Activated T-cell treated with anti-CD3 and anti-CD28 coated beads for 1 hour (primary cell): ENCODE results near the gene TMEM263.
"Not testable (repeated sequence)": the region's sequence is repeated elsewhere in the genome, so short reads cannot be mapped to it uniquely, and the experiment has no call there.

Experiments used
- DNase-seq: peaks from one replicate; pipeline ENCODE4 v3.0.0-alpha.2; 2020; ENCODE audit warnings: low read depth

TMEM263 gene

GRCh38 chr12:106955377-106956047 is at the start of gene TMEM263:
Gene TMEM263 (plus strand): TSS chr12:106955907. CDS start chr12:106967117, 11,210 bp downstream.
- peak; percentile 83 for DNase-seq

DNA sequence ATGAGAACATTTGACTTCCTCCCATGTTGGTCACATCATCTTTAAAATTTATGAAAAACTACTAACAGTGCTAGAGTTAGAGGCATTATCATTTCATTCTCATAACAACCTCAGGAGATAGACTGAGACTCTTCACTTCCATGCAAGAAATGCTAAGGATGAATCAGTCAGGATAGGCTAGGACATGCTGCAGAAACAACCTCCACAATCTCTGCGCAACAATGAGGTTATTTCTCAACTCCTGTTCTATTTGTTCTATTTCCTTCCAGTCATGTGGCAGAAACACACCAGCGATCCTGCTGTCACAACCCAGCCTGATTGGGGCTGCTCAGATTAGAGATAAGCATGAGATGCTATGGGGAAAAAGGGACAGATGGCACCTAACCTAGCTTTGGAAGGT is 49.0 kb upstream of the TMEM263 start:
- DNase-seq: no peak

- DNase-seq: no peak
Measured at GRCh38 chr12:106907411-106907810, 48.3 kb upstream of the TMEM263 start.

GRCh38 chr12:106907846-106908245 is 47.9 kb upstream of the TMEM263 start:
- no peak for DNase-seq

GRCh38 chr12:106908561-106908960 is 47.1 kb upstream of the TMEM263 start:
- no peak for DNase-seq

GRCh38 chr12:106910202-106910601 is 45.5 kb upstream of the TMEM263 start:
- DNase-seq: no peak

GRCh38 chr12:106911581-106911980 is 44.1 kb upstream of the TMEM263 start:
- DNase-seq: no peak

DNA sequence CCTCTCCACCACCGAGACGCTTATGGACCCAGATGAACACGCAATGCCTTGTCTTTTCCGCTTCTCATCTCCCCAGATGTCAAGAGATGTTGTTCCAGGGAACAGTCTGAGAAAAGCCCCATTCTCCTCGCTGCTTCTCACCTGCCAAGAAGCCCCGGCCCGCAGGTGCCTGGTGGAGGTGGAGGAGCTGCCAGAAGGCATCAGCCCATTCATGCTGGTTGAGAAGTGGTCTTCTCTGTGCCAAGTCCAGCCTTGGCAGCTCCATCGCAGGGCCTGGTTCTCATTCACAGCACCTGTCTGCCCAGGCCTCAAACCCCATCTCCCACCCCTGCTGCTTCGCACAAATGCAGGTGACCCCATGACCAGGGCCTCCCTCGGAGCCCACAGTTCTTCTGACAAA is 42.3 kb upstream of the TMEM263 start:
- DNase-seq: no peak

DNA sequence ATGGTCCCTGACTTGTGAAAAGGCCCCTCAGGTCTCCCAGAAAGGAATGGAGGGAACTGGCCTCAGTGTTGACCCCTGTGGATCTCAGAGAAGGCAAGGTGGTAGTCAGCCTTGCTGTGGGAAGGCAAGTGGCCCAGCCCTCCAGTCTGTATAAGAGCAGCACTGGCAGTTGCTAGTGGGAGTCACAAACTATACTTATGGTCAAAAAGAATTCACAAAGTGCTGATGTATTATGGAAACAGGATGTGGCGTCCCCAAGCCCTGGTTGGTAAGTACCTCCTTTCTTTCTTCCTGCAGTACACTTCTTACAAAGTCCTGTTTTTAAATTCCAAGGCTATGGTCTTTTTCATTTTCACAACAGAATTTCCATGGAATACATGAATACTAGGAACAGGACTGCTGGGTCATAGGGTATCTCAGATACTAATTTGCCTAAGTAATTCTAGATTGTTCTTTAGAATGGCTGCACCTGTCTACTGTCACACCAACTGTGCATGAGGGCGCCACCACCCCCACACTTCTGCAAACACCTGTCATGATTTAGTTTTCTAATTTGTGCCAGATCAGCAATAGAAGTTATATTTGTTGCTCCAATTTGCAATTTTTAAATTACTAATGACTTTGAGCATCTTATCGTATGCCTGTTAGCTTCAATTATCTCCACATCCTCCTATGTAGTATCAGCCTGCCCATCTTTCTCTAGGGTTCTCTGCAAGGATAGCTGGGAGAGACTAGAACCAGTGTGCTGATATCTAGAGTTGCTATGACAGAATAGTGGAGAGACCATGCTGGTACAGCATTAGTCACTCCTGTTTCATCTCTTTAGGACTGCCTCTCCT is 40.7 kb upstream of the TMEM263 start:
- no peak for DNase-seq

DNA sequence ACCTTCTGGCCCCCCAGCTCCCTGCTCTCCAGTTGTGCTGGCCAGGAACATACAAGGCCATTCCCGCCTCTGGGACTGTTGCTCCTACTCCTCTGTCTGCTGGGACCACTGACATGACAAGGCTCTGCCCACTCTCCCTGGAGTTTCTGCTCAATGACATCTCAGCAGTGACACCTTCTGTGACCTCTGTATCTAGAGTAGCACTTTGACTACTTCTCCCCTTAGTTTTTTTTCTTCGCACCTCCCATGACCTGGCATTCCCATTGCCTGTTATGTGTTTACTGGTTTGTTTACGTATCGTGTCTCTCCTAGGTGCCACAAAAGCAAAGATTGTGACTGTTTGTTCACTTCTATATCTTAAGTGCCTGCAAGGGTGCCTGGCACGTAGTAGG is 40.1 kb upstream of the TMEM263 start:
- DNase-seq: no peak

- no peak for DNase-seq
Measured at GRCh38 chr12:106917503-106917902, 38.2 kb upstream of the TMEM263 start.

DNA sequence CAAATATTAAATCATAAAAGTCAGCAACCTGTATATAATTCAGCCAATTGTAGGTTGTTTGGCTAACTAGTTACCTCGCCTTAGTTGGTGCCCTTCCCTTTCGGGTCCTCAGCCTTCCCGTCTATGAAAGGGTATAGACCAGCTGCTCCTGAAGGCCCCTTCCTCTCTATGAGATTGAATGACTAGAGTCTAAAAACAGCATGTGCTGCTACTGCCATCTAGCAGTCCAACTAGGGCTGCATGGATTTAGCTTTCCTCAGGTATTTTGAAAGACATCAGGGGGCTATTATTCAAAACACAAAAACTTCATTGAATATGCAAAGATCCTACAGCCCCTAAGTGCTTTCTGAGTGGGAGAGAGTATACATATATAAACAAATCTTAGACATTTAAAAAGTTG is 37.0 kb upstream of the TMEM263 start:
- no peak for DNase-seq

DNA sequence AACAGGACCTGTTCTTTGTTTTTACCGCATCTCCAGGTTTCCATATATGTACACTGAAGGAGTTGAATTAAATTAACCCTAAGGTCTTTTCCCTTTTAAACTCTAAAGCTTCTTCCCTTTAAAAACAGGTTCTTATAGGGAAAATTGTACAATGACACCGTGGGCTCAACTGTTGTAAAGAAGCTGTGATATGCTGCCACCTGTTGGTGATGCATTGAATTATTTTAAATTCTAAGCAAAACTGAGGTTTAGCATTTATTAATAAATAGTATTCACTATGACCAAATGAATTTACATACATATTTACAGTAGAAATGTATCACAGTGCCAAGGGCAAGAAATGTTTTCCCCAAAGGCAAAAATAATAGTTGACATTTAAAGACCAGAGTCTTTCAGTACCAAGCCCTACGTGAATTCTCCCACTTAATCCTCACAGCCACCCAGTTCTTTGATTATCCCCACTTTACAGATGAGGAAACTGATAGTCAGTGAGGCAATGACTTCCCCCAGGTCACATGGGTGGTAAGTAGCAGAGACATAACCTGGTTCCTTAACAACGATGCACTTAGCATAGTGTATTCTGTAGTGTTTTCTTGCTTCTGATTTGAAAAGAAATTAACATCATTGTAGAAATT is 35.7 kb upstream of the TMEM263 start:
- DNase-seq: no peak

DNA sequence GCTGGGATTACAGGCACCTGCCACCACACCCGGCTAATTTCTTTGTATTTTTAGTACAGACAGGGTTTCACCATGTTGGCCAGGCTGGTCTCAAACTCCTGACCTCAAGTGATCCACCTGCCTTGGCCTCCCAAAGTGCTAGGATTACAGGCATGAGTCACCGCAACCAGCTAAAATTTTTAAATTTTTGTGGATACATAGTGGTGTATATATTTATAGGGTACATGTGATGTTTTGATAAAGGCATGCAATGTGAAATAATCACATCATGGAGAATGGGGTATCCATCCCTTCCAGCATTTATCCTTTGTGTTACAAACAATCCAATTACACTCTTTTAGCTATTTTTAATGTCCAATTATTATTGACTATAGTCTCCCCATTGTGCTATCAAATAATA is 33.7 kb upstream of the TMEM263 start:
- not testable (repeated sequence) for DNase-seq

GRCh38 chr12:106923594-106923993 is 32.1 kb upstream of the TMEM263 start:
- DNase-seq: not testable (repeated sequence)

GRCh38 chr12:106924268-106924861 is 31.3 kb upstream of the TMEM263 start:
- no peak for DNase-seq

- no peak for DNase-seq
Measured at GRCh38 chr12:106926657-106927056, 29.1 kb upstream of the TMEM263 start.

- DNase-seq: no peak
Measured at GRCh38 chr12:106934277-106934676, 21.4 kb upstream of the TMEM263 start.

- no peak for DNase-seq
Measured at GRCh38 chr12:106941481-106942156, 14.1 kb upstream of the TMEM263 start.

DNA sequence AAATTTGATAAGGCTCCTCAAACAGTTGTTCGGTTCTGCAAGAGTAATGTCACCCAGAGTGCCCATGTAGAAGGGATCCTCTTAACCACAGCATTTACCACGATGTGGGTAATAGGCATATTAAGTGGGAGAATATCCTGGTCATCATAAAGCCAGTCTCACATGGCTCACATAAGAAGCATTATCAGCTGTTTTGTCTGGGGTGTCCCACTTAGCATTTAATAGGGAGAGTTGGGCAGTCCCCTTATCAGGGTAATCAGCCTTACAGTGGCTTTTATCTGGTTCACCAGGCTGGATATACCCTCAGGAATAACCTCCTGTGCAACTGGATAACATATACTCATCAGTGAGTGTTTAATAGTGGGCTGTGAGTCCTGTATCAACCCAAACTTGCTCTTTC is 12.9 kb upstream of the TMEM263 start:
- no peak for DNase-seq

- no peak for DNase-seq
Measured at GRCh38 chr12:106945261-106945851, 10.4 kb upstream of the TMEM263 start.

GRCh38 chr12:106947461-106947860 is 8.2 kb upstream of the TMEM263 start:
- DNase-seq: no peak
